CD4-positive, alpha-beta T cell treated with Interleukin-4 for 4 hours (primary cell): ENCODE results near the gene SIX6.
"Not testable (repeated sequence)": the region's sequence is repeated elsewhere in the genome, so short reads cannot be mapped to it uniquely, and the experiment has no call there.

Experiments
- DNase-seq: peaks from one replicate; pipeline ENCODE4 v3.0.0-alpha.2; 2020

The SIX6 gene

DNA sequence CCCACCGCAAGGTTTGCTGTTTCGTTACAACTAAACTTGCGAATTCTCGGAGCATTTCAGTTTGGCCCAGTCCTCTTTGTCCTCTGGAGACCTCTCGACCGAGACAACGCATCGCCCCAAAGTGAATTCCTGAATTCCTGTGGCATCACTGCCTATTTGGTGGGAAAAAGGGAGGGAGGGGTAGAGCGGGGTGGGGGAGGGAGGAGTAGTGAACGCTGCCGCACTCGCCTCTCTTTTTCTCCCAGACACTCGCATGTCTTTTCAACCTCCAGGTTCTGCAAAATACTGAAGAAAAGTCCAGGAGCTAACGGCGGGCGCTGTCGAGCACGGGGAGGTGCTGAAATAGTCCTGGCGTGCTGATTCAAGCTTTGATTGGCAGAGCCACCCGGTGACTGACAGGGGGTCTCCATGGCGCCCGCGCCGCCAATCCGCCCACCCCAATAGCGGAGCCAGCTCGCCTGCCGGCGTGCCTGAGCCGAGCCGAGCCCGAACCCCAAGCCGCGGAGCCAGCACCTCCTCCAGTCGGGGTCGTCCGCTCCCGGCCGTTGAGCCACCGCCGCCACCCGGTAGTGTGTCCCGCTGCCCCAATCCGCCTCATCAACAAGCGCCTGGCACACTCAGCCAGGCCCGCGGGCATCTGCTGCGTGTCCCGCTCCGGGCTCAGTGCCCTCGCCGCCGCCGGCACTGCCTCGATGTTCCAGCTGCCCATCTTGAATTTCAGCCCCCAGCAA lies at the start of gene SIX6:
TSS of gene SIX6 (plus strand) at position 440 of the 731 bp plus-strand sequence. CDS start at position 693, 253 bp downstream.
- DNase-seq, result no peak

DNA sequence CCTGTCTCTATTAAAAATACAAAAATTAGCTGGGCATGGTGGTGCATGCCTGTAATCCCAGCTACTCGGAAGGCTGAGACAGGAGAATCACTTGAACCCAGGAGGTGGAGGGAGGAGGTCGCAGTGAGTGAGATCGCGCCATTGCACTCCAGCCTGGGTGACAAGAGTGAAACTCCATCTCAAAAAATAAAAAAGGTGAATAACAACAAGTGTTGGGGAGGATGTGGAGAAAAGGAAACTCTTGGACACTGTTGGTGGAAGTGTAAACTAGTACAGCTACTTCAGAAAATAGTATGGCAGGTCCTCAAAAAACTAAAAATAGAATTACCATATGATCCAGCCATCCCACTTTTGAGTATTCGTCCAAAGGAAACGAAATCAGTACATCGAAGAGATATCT lies 28.7 kb upstream of the SIX6 start:
- not testable (repeated sequence) for DNase-seq

DNA sequence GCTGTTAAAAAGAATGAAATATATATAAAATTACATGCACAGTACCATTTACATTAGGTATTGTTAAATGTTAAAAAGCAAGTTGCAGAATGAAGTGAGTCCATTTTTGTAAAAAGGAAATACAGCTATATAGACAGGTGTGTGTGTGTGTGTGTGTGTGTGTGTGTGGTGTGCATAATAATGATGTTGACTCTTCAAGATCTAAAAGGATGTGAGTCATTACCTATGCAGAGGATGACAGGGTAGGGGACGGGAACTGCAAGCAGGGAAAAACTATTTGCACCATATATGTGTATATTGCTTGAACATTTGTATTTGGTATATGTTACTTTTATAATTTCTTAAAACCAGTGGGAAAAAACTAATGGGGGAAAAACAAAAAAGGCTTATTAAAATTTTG lies 26.2 kb upstream of the SIX6 start:
- no peak for DNase-seq

DNA sequence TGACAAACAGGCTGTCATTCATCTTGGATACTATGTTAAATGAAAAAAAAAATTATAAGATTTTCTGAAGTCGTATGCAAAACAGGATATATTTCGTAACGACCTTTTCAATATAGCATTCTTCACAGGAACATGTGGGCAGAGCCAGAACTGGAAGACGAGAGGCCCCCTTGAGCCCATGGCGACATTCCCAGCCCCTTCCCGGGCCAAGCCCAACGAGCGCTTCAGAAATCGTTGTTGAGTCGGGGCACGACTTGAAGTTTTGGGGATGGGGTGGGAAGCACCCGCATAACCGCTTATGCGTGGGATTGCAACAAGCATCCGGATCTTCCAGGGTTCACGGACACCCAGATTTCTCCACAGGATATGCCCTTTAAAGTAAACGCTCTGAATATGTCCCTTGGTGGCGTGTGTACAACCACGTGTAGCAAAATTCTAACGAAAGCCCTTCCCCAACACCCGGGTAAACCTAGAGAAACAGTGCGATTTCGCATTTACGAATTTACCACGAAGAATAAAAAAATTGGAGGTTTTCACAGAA lies 23.8 kb upstream of the SIX6 start:
- no peak for DNase-seq

DNA sequence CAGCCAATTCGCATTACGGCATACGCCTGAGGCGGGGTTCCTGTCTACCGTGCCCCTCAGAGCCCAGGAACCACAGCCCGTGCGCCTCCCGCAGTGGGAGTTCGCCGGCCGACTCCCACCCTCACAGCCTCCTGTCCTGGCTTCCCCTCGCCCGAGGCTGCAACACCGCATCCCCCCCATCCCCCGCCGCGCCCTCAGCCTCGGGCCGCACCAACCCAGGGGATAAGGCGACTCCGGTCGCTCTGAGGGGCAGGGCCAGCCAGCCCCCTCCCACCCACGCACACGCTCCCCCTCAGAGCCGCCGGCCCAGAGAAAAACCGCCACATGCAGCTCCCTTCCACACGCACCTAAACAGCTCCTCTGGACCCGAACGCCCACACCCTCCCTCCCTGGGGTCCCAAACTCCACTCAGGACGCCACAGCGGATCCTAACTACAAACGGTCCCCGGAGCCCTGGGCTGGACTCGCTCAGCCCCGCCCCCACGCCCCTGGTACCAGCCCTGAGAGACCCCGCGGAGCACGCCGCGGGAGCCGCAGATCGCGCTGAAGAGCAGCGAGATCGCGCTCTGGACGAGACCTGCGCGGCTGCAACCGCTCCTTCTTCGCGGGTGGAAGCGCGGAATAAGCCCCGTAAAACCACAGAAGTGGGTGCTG lies 23.2 kb upstream of the SIX6 start, which contains the start of gene C14orf39:
TSS of gene C14orf39 (minus strand) at position 466 of the 654 bp plus-strand sequence. CDS start 985 bp downstream, outside the sequence.
- DNase-seq, result no peak

DNA sequence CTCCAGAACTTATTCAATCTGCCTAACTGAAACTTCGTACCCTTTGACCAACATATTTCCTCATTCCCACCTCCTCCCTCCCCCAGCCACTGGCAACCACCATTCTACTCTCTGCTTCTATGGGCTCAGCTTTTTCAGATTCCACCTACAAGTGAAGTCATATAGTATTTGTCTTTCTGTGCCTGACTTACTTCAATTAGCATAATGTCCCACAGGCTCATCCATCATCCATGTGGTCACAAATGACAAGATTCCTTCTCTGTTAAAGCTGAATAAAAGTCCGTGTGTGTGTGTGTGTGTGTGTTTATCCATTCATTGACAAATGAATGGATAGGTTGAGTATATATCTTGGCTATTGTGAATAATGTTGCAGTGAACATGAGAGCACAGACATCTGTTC lies 21.7 kb upstream of the SIX6 start:
- DNase-seq, result no peak

DNA sequence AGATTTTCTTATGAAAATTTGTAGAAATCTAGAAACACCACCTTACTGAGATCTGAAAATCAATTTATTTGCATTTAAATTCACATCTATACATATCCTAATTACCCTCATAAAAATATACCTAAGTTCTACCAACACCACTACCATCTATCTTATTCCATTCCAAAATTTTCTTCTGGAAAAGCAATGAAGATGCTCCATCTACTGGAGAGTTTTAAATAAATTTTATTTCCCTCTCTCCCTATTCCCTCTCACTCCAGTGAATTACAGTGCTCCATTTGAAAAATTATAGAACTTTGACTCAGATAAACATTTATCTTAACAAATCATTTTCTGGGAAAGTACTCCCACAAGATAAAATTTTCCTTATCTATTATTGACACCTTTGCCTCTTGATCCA lies 20.8 kb upstream of the SIX6 start:
- no peak for DNase-seq

DNA sequence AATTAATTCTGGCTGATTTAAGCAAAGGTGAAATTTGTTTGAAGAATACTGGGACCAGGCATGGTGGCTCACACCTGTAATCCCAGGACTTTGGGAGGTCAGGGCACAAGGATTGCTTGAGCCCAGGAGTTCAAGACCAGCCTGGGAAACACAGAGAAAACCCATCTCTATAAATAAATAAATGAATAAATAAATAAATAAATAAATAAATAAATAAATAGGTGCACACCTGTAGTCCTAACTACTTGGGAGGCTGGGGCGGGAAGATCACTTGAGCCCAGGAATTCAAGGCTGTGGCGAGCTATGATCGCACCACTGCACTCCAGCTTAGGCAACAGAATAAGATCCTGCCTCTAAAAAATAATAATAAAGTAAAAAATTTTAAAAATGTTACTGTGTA lies 18.7 kb upstream of the SIX6 start:
- no peak for DNase-seq

DNA sequence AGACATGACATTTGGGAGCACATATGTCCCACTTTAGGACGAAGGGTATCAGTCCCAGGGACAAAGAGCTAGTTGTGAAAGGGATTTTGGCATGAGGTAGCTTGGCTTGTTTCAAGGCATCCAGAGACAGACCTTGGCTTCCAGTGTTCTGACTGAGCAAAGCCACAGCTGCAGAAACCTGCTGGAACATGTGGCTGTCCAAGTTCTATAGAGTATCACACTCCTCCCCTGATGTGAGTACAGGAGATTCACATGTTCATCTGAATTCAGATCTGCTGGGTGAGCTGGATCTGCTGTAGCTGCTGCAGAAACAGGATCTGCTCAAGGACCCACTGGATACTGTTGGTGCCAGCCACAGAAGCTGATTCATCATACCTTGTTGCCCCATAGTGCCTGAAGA lies 13.0 kb upstream of the SIX6 start:
- no peak for DNase-seq

DNA sequence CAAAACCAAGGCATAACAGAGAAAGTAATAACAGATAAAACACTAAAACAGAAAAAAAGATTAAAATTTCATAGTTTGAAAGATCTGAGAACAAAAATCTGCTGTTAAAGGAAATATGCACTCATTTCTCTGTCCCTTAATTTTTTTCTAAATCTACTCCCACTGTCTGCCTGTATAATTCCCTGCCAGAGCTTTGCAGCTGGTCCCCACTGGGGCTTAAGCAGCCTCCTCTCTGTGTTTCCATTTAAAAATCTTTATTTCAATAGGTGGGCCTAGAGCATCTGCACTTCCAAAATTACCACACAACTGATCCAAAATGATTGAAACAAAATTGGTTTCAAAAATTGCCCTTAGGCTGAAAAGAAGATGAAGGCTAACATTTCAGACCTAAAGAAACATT lies 6.4 kb upstream of the SIX6 start:
- no peak for DNase-seq

DNA sequence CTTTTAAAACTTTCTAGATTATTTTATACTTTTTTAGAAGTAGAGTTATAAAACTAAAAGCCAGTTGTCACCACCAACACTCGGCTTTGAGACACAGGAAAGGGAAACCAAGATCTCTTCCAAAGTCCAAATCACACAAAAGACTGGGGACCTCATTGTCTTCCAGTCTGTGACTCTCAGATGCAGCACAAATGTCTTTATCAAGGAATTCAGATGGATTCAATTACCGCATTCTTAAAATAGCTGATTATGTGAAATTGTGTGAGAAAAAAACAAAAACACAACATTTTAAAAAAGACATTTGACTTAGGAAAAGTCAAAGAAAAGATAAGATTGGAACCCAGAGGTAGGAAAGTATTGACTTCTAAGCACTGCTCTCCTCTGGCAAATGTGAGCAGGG lies 3.5 kb upstream of the SIX6 start:
- DNase-seq, result no peak

DNA sequence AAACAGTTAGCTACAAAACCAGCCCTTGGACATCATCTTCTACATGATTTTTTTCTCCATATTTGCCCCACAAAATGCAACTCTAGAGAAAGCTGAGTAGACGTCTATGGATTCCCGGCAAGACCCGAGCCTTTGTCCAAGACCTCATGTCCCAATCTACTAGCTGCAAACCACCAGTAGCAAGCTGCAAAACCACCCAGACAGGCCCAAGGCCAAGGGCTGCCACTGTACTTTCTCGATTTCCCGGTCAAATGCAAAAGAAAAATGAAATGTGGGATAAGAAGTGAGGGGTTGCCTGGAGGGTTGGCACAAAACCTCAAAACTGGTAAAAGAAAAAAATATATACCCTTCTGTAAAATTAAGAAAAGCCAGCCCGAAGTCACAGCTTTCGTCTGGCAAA lies 2.9 kb upstream of the SIX6 start:
- DNase-seq, result no peak

DNA sequence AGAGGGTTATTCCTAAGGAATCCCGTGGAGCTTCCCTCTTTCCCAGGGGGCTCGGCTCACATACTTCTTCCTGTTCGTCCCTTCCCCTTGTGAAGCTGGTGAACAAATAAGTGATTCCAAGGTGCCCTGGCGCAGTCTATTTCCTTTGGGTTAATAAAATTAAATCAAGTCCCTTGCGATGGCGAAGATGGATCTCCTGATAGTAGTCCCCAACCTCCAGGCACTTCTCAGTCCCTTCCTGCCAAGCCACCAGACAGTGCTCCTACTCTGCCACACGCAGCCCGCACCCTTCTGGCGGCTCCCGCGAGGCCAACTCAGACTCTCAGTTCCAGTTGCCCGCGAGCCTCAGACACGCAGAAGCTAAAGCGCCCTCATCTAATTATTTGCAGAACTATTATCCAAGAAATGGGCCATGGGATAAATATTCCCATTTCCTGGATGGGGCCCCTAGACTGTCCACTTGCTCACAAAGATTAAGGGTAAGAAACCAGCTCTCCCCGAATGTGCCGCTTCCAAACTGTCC lies 2.4 kb upstream of the SIX6 start:
- no peak for DNase-seq

DNA sequence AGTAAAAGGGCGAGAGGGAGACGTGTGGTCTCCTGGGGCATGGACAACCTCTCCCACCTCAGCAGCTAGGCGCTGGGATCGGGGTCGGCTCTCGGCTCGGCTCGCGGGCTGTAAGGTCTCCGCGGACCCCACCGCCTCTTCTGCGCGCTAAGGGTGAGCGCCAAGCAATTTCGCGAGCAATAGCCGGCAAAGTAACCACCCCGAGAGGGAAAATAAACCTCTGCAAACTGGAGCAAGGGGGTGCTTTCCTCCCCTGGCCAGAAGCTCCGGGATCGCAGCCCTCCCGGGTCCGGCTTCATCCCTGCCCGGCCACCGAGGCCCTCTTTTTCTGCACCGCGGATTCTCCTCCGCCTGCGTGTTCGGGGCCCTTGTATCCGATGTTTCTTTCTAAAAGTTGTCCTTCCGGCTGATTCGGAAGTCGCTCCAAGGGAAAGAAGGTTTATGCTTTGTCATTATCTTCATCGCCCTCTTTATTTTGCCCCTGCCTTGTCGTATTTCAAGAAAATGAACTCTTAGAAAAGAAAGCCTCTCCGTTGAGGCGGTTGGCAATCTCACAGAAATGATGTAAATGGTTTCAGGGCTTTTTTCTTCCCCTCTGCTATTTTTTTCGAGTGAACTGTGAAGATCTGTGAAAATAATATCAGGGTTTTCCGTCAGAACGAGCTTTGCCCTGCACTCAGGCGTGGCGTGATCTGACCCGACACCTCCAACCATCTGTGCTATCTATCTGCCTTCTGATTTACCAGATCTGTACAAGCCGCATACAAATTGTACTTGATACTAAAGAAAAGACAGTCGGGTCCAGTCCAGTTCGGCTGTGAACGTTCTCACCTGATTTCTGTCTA lies 1.7 kb upstream of the SIX6 start:
- no peak for DNase-seq

DNA sequence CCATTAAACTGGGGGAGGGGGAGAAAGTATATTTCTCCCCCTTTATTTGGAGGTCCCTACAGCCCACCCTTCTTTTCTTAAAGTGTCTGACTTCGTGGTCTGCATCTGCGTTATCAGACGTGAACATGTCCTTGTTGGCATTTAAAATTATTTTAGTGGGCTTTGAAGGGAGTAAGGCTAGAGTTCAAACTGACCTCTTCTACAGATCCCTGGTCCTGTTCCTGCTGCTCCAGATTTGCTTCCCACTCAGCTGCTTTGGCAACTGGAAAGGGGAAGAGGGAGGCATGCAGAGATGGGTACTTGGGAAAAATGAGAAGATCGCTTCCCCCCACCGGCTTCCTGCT lies 611 bp upstream of the SIX6 start:
- DNase-seq, result no peak

DNA sequence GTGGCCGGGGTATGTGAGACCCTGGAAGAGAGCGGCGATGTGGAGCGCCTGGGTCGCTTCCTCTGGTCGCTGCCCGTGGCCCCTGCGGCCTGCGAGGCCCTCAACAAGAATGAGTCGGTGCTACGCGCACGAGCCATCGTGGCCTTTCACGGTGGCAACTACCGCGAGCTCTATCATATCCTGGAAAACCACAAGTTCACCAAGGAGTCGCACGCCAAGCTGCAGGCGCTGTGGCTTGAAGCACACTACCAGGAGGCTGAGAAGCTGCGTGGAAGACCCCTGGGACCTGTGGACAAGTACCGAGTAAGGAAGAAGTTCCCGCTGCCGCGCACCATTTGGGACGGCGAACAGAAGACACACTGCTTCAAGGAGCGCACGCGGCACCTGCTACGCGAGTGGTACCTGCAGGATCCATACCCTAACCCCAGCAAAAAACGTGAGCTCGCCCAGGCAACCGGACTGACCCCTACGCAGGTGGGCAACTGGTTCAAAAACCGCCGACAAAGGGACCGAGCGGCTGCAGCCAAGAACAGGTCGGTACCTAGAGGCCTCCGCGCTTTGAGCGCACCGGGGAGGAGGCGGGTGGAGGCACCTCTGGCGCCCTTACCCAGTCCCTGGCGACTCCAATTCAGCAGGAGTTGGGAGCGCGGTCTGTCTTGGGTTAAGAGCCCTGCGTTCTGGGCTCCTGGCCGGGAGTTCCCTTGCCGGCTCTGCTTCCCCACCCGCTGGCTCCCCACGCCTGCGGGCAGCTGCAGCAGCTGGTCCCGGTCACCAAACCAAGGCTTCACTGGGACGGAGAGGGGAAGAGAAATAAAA lies 700 bp downstream of the SIX6 start:
- DNase-seq, result no peak

DNA sequence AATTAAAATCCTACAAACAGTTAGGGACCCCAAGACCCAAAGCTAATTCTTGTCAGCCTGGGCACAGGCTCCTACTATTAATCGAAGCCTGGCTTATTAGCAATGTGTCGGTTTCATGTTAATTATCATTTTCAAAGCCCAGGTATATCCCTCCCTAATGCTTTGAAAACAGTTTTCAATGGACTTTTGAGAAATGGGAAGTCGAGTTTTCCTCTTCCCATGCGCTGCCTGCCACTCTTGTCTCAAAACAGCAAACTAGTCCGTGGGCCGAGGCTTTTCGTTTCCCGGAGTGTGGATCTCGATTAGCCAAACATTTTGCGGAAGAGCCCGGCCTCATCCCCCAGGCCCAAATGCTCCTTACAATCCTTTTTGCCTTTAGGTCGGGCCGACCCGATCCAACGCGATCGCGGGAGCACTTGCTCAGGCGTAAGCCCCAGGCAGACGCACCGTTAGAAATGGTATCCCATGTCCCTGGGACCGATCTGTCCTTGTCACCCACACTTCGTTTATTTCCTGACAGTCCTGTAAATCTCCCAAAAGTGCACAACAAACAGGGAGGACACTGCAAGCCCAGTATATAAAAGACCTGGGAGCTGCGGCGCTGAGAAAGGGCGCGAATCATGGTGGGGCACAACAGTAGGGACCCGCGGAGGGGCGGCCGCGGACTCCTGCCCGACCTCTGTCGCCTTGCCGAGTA lies 1.5 kb downstream of the SIX6 start:
- no peak for DNase-seq

DNA sequence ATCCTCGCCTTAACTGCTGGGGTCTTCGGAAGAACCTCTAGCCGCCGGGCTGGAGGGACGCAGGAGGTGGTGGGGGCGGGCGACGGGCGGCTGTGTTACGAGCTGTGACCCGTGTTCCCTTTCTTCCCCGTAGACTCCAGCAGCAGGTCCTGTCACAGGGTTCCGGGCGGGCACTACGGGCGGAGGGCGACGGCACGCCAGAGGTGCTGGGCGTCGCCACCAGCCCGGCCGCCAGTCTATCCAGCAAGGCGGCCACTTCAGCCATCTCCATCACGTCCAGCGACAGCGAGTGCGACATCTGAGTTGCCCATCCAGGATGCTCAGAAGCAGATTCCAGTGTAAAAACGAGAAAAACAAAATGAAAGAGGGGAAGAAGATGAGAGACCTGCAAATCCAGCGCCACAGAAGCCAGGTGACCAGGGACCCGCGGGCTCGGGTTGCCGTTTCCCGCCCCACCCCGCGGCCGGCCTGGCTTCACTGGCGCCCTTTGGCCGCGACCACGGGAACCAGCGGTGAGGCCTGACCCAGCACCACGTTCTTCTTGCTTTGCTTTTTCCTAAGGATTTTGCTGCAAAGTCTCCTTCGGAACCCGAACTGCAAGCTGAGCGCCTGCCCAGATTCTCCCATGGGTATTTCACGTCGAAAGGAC lies 2.1 kb downstream of the SIX6 start:
- no peak for DNase-seq

DNA sequence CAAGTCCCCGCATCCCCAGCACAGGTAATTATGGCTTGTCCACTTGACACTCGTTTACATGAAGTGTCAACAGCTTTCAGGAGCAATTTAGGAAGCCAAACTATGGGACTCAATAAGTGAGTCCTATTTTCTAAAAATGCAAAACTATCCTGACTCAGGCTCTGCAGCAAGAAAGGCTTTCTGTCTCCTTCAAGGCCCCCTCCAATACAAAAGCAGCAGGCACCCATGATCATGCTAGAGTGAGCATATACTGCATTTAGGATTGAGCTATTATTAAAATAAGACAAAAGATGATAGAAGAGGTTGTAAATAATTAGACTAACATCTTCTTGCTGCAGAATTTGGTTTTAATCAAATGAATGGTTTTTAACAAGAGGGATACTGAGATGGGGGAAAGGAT lies 3.2 kb downstream of the SIX6 start:
- no peak for DNase-seq

DNA sequence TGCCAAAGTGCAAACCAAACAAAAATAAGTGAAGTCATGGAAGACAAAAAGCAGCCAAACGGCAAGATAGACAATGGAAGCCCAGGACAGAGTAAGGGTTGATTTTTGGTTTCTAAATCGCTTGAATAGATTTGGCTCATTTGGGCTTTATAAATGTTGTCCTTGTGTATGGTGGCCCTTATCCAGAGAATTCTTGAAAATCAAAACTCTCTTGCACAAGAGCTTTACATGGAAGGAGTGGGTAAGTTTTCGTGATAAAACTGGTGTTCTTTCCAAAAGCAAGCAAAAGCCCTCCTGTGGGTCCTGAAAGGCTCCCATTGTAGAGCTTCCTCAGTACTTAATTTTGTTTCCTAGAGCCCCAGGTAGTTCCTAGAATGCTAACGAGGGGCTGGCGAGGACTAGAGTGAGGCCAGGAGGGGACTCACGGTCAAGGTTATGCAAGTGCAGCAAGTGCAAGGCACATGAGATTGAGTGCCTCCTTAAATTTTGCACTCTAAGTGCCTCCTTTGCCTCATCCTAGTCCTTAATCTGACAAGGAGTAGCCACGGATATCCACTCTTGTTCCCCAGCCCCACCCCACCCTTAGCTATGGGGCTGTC lies 4.1 kb downstream of the SIX6 start:
- no peak for DNase-seq

DNA sequence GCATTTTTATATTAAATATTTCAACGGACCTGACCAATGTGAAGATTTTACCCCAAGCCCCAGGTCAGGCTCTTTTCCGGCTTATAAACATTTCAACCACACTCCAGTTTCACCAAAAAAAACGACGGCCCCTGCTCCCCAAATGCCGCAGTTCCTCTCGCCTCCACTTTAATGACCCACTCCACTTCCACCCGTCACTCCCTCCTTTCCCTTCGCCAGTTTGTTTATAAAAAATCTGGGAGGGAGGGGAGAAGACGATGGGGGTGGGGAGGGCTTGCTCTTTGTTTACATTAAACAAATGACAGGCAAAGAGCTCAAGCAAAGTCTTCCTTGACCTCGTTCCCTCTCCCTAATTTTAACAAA lies 5.4 kb downstream of the SIX6 start:
- DNase-seq, result no peak
